AG04450 (cell line): ENCODE results near the gene RRAGB. TPM values are rescaled to one million over a fixed set of nuclear protein-coding genes. Genes with fewer than 3 reads are reported as not detected.
"Not testable (repeated sequence)": the region's sequence is repeated elsewhere in the genome, so short reads cannot be mapped to it uniquely, and the experiment has no call there.

Source experiments
- CTCF ChIA-PET: fragments of 300-600, 350-600 bp; formaldehyde crosslinking; extraction: SDS; loops from one replicate; lab custom pipeline; 2022; ENCODE audit warnings: antibody characterized with exemption, inconsistent platforms; lab: Charles Lee
- POLR2A ChIA-PET: fragments of 350-600 bp; formaldehyde crosslinking; extraction: SDS; loops from one replicate; lab custom pipeline; 2021; ENCODE audit warnings: antibody characterized with exemption, inconsistent platforms; lab: Yijun Ruan, JAX
- DNase-seq: peaks from one replicate; pipeline ENCODE4 v3.0.0-alpha.2; 2011; ENCODE audit warnings: low read depth, low spot score
- H3K27ac ChIP-seq: one replicate; pipeline ENCODE4 v1.5.1; 2012; ENCODE audit warnings: low read depth, low read length, control low read depth
- H3K27me3 ChIP-seq: one replicate; pipeline ENCODE4 v1.6.0; 2012; ENCODE audit warnings: low read length; ENCODE audit not compliant: control insufficient read depth, insufficient read depth
- H3K4me3 ChIP-seq: 2 replicates; pipeline ENCODE4 v1.5.1; 2011; ENCODE audit warnings: mild to moderate bottlenecking, low read depth, low read length, control low read depth
- H3K9me3 ChIP-seq: 2 replicates; pipeline ENCODE4 v1.5.1; 2012; ENCODE audit warnings: low read length; ENCODE audit not compliant: control insufficient read depth, insufficient read depth
- CTCF ChIP-seq: IDR thresholded peaks from 2 replicates; pipeline ENCODE4 v1.5.1; 2011; ENCODE audit warnings: low read depth, low read length, control low read depth, inconsistent platforms
- polyA plus RNA-seq: library from polyadenylated mRNA; depleted of rRNA; stranded (reverse); fragments of >200 nt; gene quantifications from 2 replicates; pipeline ENCODE4 v1.2.3, GENCODE V29; 2011

RRAGB gene
- polyA plus RNA-seq, 1 experiment = 43.9 TPM

- Histone ChIP-seq H3K27ac (no peak overlapping the region), H3K27me3 (no peaks in the 10 kb centered on the region), H3K9me3 (no peaks in the 10 kb centered on the region), H3K4me3 (no peak overlapping the region)
- no peak for TF ChIP-seq CTCF
- ChIA-PET POLR2A (no interaction called here), CTCF (no interaction called here)
- no peak for DNase-seq
Observed at GRCh38 chrX:55742649-55743048, 25.1 kb downstream of the RRAGB start.

- DNase-seq, H3K27me3 ChIP-seq, H3K9me3 ChIP-seq, CTCF ChIA-PET, POLR2A ChIA-PET, H3K27ac ChIP-seq, H3K4me3 ChIP-seq: not testable (repeated sequence)
Observed at GRCh38 chrX:55748463-55748862, 30.9 kb downstream of the RRAGB start.

- no peak for DNase-seq
- no peaks in the 10 kb centered on the region for H3K27me3 ChIP-seq
- H3K27ac ChIP-seq = no peak overlapping the region
- H3K4me3 ChIP-seq = no peak overlapping the region
- TF ChIP-seq CTCF = no peak
- no peaks in the 10 kb centered on the region; the same call in 1 of the 2 replicates for H3K9me3 ChIP-seq
- CTCF ChIA-PET = no interaction called here
- POLR2A ChIA-PET = no interaction called here
Observed at GRCh38 chrX:55750256-55750655, 32.7 kb downstream of the RRAGB start.

GRCh38 chrX:55754861-55755294 lies 37.3 kb downstream of the RRAGB start:
- no peak for DNase-seq
- ChIA-PET POLR2A (no interaction called here), CTCF (no interaction called here)
- no peaks in the 10 kb centered on the region for H3K27me3 ChIP-seq
- no peak overlapping the region for H3K4me3 ChIP-seq
- no peak for TF ChIP-seq CTCF
- H3K9me3 ChIP-seq = no peaks in the 10 kb centered on the region
- no peak overlapping the region for H3K27ac ChIP-seq

- POLR2A ChIA-PET = no interaction called here
- Histone ChIP-seq H3K9me3 (no peaks in the 10 kb centered on the region), H3K4me3 (no peak overlapping the region), H3K27me3 (no peaks in the 10 kb centered on the region), H3K27ac (no peak overlapping the region)
- no peak for TF ChIP-seq CTCF
- no peak for DNase-seq
- CTCF ChIA-PET = interaction anchor here (1.3 kb wide), 1 partner anchor 491 kb away, joined by 3 read pairs; no protein-coding TSS in a partner anchor
Observed at GRCh38 chrX:55758033-55758432, 40.5 kb downstream of the RRAGB start.

GRCh38 chrX:55759478-55759877 lies 41.9 kb downstream of the RRAGB start:
- ChIA-PET POLR2A (no interaction called here), CTCF (no interaction called here)
- no peak for DNase-seq
- no peak for TF ChIP-seq CTCF
- H3K9me3 ChIP-seq = no peaks in the 10 kb centered on the region
- no peak overlapping the region for H3K4me3 ChIP-seq
- no peak overlapping the region for H3K27ac ChIP-seq
- no peaks in the 10 kb centered on the region for H3K27me3 ChIP-seq
